CD4-positive, alpha-beta T cell treated with Interleukin-17A for 1 hour (primary cell): Measurements from ENCODE around the gene NSD2.

Experiments used
- DNase-seq: peaks from one replicate; pipeline ENCODE4 v3.0.0-alpha.2; 2020

The NSD2 gene

DNA sequence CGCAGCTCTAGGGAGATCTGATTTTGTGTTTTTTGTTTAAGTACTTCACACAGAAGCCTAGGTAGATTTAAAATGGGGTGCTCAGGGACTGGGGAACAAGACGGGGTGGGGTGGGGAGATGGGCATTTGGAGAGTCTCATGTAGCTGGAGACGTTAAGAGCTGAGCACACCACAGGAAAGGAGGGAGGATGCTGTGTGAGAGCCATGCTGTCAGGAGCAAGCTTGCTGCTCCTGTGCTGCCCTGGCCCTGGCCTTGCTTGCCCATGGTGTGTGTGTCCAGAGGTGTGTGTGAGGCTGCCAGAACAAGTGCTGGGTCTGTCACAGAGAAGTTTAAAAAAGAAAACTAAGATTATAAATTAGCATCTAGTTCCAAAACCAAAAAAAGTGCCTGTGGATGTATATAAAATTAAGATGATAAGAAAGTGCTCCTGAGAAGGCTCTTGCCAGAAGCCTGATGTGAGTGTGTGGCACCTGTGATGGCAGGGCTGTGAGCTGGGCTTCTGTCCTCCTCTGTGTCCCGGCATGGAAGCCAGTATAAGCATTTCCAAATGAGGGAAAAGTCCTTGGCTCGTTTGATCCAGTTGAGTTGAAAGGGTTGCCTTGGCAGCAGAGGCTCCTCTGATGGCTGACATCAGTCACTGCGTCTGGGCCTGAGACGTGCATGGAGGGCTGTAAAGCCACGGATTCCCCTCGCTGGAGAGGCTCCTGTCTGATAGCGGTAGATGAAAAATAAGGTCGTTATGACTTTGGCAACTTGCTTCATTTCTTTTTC is 74.1 kb downstream of the NSD2 start:
- no peak for DNase-seq

DNA sequence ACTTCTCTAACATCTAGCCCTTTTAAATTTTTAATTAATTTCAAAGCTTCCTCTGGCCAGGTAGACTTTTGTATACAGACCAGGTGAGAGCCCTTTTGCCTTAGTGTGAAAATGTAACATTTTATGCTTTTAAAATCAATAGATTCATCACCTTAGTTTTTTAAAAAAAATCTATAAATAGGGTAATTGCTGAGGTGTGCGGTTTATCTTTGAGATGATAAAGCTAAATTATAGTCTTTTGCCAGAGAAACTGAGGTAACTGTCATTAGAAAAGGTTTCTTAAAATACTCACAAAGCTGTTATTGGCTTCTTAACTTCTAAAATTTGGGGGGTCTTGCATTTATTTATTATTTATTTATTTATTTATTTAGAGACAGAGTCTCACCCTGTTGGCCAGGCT is 74.7 kb downstream of the NSD2 start:
- DNase-seq: no peak

DNA sequence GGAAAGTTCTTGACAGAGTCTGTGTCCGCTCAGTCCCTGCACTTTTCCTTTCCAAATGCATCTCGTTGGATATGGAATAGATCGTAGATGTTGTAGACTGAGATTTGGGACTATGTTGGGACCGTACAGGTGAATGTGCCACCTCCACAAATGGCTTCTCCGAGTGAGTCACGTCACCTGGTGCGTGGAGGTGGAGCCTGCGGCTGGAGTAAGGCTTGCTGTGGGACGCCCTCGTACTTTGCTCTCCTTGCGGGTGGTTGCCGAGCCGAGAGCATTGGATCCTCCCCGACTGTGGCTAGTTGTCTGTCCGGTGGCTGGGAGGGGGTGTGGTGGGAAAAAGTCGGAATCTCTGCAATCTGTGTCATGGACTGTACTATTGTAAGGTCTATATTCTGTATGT is 77.0 kb downstream of the NSD2 start:
- DNase-seq: no peak

DNA sequence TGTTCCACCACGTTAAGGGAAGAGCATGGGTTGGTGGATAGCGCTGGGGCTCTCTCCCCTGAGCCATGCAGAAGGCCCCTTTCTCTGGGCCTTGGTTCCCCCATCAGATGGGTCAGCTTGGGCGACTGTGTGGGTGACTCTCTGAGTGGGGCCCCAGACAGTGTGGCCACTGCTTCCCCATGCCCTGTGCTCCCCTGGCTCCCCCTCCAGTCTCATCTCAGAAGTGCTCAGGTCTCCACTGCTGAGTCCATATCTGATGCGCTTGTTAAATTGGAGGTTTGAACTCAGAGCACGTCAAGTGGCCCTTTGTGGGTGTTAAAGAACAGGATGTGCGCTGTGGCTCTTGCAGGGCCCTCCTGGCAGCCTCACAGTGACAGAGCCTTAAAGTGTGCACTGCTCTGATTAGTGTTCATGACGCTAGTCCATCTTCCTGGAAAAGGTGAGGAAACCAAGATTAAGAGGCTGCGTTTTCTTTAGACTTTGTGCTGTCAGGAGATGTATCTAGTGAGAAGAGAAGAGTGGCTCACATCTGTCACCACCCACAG is 77.8 kb downstream of the NSD2 start:
- no peak for DNase-seq

DNA sequence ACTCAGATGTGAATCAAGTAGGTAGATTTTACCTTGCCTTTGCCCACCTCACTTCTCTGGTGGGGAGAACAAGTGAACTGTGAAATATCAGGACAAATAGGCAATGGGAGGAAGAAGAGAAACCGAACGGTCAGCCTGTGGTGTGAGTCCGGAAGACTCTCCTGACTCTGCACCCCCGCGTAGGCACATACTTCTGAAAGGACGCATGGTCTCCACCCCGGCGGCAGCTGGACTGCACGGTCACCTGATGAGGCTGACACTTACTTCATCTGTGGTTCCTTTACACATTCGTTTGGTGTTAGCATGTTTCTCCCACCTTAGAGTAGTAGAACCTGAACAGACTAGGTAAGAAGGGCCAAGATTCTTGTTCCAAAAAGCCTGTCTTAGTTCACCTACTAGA is 79.2 kb downstream of the NSD2 start:
- DNase-seq: no peak

DNA sequence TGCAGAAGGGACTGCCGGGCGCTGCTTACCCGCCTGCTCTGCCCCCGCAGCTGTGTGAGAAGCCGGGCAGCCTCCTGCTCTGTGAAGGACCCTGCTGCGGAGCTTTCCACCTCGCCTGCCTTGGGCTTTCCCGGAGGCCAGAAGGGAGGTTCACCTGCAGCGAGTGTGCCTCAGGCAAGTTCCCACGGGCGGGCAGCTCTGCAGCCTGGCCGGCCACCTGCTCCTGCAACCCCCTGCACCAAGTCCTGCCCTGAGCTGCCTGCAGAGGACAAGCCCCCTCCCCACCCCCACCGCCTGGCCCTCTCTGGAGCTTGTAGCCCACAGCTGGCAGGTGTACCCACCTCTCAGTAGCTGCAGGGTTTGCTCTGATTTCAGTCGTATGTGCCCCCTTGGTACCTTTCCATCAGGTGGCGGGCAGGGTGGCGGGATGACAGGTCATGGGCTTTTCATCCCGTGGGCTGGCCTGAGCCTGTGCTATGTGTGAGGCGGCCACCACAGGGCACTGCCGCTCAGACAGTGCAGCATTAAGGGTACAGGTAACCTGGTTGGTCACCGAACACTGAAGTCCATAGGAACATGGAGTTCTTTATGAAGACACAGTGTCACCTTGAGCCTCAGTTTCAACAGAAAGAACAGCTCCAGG is 81.0 kb downstream of the NSD2 start:
- no peak for DNase-seq

DNA sequence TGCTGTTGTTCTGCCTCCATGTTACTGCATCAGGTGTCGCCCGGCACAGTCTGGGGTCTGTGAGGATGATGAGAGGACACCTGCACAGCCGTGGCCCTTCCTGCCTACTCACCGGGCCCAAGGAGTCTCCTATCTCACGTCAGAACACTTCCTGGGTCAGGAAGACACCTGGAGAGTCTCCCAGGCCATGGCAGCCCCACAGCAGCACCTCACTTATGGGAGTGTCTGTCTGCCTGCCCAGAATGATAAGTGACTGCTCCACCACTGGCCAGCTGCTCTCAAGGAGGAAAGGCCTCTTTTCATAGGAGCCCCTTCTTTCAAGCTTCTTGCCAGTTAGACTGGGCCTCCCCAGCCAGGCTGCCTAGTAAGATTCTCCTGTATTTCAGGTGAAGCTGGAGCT is 81.5 kb downstream of the NSD2 start:
- DNase-seq: no peak

DNA sequence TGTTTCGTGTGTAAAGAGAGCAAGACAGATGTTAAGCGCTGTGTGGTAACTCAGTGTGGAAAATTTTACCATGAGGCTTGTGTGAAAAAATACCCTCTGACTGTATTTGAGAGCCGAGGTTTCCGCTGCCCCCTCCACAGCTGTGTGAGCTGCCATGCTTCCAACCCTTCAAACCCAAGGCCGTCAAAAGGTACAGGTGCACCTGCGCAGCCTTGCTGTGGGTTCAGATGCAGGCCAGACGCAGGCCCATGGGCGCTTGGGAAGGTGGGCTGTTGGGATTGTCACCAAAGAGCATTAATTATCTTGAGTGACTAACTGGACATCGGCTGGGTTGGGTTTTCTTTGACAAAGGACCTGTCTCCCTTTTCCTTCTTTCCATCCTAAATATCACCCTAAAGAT is 82.1 kb downstream of the NSD2 start:
- DNase-seq: no peak

DNA sequence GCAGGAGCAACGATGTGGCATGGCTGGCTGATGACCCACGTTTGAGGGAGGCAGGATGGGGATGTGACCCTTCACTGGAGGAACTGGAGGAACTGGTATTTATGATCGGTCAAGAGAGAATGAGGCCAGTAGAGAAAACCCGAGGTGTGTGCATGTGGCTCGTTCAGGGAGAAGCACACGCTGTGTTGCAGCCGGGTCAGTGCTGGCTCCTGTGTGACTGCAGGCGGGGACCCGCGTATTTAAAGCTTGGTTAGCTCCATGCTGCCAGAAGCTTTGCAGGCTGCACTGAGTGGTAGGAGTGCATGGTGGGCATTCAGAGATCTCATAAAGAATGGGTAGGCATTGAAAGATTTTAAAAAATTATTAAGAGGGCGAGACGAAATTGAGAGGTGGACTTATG is 85.4 kb downstream of the NSD2 start:
- DNase-seq: no peak

DNA sequence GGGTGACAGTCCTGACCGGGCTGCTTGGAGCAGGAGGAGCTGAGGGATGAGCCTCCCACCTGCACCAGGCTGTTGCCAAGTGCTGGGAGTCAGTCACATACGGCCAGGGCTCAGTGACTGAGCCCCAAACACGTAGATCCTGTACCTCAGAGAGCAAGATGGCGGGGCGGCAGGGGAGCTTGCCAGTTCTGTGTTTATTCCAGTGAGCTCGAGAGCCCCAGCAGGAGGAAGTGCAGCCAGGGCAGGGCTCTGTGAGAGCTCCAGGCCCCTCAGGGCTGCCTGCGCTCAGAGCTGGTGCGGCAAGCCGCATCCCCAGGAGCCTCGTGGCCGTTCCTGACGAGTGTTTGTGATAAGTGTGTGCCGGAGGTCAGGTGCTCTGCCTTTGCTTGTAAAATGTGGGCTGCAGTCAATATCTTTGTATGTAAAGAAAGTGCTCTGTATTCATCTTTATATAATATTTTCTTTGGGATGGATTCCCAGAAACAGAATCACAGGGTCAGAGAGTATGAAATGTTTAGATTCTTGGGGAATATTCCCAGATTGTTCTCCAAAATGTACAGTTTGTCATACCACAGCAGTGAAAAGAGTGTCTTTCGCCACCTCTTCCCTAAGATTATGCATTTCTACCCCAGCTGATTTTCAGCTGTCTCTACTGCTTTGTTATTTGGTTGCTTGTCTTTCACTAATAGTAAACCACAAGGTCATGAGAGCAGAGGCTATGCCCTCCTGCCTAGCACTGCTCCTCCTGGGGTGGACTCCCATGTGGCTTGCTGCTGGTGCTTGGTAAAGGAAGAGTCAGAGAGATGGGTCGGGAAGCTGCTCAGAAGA is 87.3 kb downstream of the NSD2 start:
- no peak for DNase-seq

DNA sequence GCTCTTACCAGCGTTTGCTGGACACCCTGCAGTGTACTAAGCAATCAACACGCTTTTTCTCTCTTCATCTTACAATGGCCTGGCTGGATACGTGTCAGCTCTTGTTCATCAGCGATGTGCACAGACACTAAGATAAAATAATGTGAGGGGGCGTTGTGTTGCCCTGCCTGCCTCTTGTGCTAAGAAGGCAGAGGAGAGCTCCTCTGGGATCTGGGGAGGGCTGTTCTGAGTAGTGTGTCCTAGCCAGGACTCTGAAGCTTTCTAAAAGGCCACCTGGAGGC is 87.9 kb downstream of the NSD2 start:
- no peak for DNase-seq

DNA sequence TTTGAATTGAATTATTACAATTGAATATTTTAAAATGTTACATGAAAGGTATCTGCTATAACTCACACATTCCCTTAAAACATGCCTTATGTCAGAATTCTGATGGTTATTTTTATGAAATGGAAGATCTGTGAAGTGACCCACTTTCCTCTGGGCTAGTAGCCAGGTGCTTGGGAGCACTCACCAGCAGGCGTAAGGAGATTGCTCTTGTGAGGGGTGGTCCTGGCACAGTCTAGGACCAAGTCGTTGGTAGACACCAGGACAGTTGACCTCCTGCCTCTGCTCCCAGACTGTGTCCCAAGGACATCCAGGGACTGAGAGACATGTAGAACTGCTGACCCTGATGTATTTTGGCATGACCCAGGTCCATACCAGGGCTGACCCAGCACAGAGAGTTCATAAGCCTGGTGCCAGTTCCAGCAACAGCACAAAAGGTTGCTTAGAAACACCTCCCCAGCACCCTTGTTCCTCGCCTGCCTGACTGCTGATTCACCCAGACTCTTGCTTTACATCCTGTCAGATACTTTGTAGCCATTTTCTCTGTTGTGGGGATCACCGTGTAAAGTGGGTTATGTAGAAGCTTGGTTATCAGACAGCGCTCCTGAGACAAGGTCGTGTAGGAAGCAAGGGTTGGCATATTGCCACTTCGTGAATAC is 89.1 kb downstream of the NSD2 start:
- DNase-seq: no peak

DNA sequence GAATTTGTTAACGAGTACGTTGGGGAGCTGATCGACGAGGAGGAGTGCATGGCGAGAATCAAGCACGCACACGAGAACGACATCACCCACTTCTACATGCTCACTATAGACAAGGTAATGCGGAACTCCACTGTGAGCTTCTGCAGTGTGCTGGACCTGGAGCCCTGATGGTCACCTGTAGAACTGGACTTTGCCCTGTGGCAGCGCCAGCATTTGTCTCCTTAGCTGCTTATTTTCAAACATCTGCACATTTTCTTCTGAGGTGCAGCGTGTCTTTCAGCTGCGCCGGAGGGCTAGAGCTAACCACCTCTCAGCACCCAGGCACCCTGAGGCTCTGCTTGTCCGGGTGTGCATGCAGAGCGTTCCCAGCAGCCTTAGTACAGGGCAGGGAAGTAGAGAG is 89.8 kb downstream of the NSD2 start:
- no peak for DNase-seq

DNA sequence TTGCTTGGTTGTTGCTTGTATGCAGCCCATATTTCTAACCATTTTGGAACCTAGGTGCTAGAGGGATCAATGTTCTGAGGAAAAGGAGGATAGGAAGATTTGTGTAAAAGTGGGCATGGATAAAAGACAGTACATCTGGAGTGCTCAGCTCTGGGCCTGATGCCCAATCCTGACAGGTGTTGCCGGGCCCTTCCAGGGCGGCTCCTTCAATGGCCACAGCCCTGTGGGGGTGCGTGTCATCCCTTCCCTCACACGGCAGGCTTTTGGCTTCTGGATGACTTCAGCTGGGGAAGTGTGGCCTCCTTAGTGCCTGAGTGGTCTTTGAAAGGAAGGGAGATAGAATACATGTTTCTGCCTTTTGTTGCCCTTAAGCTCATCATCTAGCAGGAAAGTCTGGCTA is 90.4 kb downstream of the NSD2 start:
- DNase-seq: no peak

DNA sequence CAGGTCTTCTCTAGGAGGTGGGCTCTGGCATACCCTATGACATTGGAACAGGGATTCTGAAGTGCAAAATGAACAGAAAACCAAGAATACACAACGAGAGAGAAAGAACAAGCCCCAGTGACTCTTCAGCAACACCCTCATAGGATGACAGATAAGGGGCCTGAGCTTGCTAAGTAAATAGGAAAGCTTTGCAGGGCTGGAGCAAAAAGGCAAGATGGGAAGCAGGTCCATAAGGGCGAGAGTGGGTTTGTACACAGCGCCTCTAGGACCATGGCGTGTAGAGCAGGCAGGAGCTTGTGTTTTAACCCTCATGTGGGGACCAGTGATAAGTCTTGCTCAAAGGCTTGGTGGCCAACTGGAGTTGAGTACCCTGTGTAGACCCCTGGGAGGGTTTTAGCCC is 91.8 kb downstream of the NSD2 start:
- DNase-seq: no peak

DNA sequence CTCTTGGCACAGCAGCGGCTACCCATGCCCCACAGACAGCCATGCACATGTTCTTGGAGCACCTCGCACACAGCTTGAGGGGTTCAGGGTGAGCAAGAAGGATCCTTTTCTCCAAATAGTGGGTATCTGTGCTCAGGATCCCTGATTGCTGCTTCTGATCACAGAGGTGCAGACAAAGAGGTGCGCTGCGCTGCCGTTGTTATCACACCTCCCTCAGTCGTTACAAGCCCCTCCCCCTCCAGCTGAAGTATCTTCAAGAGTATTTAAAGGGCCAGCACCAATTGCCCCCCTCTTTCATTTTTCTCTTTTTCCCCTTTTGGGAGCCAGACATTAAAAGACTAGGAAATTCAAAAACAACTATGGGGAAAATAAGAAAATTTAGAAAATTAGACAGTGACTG is 93.2 kb downstream of the NSD2 start:
- DNase-seq: no peak

DNA sequence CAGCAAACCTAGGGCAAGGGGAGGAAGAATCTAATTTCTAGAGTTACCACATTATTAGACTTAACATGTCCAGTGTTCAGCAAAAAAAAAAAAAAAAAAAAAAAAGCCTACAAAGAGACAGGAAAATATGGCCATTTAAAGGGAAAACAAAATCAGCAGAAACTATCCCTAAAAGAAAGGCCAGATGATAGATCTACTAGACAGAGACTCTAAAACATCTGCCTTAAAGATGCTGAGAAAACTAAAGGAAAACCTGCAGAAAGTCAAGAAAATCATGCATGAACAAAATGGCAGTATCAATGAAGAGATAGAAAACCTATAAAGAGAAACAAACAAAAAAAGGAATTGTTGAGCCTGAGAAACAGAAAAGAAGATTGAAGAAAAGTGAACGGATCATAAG is 93.8 kb downstream of the NSD2 start:
- DNase-seq: no peak

DNA sequence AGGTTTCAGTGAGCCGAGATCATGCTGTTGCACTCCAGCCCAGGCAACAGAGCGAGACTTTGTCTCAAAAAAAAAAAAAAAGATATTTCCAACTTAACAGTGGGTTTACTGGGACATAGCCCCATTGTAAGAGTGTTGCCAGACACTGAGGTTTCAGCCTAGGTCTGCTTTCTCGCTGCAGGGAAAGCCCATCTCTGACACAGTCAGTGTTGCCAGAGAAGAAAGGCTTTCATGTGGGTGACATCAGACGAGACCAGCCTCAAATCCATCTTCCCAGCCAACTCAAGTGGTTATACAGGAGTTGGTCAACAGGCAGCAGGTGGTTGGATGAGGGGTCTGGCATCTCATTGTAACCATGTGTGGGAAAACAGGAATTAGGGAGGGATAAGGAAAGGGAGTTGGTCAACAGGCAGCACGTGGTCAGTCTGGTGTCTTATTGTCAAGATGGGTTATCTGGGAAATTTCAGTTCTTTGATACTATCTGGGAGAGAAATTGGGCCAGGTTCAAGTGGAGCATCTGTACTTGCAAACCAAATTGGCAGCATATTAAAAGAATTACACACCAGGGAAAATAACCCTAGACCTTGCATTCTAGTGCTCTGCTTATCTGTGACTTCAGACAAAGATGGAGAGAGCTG is 96.4 kb downstream of the NSD2 start:
- DNase-seq: no peak

DNA sequence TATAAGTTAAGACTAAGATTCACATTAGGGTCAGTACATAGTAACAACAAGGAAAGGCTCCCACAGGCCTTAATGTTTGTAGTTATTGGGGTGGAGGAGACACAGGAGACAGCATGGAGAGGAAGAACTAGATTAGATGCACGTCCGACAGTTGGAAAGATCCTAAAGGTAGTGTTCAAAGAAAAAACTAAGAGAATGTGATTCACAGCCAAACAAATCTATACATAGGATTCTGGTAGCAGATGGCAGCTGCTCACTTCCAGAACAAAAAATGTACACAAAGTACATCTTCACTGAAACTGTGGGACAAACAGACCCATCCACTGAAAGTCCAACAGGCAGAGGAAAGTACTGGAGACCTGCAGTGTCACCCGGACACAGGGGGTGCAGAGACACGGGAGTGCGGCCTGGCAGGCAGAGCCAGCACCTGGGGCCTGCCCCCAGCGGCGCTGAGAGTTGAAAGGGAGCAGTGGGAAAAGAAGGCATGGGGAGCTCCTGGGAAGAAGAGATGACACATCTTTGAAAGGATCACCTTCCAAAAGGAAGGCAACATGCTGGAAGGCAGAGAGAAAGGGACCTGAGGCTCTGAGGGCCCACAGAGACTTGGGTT is 97.6 kb downstream of the NSD2 start:
- no peak for DNase-seq

DNA sequence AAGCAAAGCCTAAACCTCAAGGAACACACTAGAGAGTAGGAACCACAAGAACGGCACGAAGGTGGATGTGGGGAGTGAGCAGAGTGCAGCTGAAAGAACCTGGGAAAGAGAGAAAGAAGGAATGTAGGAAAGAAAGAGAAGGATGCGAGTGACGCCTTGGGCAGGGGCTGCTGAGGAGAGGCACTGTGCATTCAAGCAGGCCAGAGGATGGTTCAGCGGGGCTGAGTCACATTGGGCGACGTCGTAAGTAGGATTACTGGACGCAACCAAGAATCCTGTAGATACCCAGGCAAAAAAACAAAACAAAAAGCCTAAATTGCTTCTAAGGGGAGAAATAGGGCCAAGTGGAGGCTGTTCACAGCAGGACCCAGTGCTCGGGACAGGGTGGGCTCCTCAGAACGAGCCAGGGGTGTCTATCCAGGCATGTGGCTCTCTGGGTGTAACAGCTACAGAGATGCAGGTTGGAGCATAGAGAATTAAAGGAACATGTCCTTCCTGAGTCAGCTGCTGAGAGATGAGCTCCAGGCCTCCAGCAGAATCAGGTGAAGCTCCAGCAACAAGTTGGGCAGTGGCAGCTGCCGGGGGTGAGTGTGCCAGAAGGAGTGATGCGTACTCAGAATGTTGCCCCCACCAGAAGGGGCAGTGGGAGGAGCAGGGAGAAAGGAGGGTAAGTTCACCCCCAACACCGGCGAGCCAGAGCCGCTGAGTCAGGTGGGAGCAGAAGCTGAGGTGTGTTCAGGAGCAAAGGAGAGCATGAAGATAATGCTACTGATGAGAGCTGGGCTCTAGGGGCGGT is 98.9 kb downstream of the NSD2 start:
- no peak for DNase-seq

DNA sequence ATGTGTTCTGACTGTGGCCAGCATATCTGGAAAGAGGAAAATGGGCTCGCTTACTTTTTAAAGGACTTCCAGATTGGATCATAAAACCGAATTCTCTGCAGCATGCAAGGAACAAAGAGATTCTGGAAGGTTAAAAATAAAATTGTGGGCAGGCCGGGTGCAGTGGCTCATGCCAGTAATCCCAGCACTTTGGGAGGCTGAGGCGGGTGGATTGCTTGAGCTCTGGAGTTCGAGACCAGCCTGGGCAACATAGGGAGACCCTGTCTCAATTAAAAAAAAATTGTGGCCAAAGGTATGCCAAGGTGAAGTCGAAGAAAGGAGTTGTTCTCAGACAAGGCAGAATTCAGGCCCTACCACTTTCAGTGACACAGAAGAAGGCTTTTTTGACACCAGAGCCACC is 99.7 kb downstream of the NSD2 start:
- no peak for DNase-seq
